ENCODE measurements around the gene APOBEC3C.
"Not testable (repeated sequence)": the region's sequence is repeated elsewhere in the genome, so short reads cannot be mapped to it uniquely, and the experiment has no call there.

- not testable (repeated sequence) for TF ChIP-seq CTCF (IDR thresholded peaks at IDR 0.05; ENCODE audit: low read depth, low read length, poor library complexity, severe bottlenecking); EZH2phosphoT487 (IDR thresholded peaks at IDR 0.05; ENCODE audit: borderline replicate concordance, low read length)
These were observed 6.1 kb downstream of the APOBEC3C start for GRCh38 chr22:39020021-39020651.

All from DOHH2 (cell line).